Gastrocnemius medialis (tissue), 4 donors: Measurements from ENCODE around the gene BCORL1.

Experiments
- CTCF ChIP-seq, 5 experiments: fragments of 450-650 bp in 3 of 5; fragments of 200-600 bp in 2 of 5; sonication (generic) in 2 of 5; IDR thresholded peaks in 4 of 5; conservative IDR thresholded peaks in 1 of 5; 1 replicate in 4 of 5; 2 replicates in 1 of 5; pipeline ENCODE4 v1.5.1; 2016 to 2019; ENCODE audit warnings: antibody characterized with exemption in 5 of 5, mild to moderate bottlenecking in 3 of 5, moderate library complexity in 3 of 5
- POLR2A ChIP-seq, 2 donors: fragments of 450-650 bp; IDR thresholded peaks; one replicate each; pipeline ENCODE4 v1.6.1; 2017; ENCODE audit warnings: antibody characterized with exemption in 2 of 2, mild to moderate bottlenecking in 2 of 2, moderate library complexity in 2 of 2

DNA sequence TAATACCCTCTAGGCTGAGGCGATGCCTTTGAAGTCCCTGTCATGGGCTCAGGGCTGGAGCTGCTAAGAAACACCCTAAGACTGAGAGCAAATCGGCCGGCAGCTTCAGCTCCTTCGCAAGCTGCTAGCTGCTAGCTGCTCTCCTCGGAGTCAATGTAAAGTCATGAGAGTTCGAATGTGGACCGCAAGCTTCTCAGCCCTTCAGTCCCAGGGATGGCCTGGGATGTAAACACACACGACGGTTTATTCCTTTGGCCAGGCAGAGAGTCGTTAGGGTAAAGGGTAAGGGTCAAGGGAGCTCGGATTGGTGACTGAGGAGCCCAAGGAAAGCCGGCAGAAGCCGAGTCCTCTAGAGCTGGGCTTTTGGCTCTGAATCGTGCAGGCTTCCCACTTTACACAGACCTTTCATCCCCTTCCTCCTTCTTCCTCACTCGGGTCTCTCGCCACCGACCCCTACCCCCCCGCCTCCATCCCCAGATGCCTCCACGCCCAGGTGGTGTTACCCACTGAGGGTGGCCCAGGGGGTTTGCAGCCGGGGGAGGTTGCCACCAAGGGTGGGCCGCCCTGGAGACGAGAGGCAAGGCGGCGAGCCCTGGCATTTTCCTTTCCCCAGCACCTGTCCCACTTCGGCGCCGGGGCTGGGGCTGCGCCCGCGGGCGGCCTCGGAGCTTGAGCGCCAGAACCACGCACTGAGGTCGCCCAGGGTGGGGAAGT is 3.1 kb upstream of the BCORL1 start:
- TF ChIP-seq CTCF (IDR thresholded peaks at IDR 0.05 in 4 of 5, conservative IDR thresholded peaks at IDR 0.05 in 1 of 5) (no peak), POLR2A (IDR thresholded peaks at IDR 0.05) (no peak)
